ENCODE data around the gene ACTRT2.
A peak's percentile ranks its signal among the peaks of the same experiment; 100 is the strongest.

The ACTRT2 gene

GRCh38 chr1:3033040-3033789 lies 11.9 kb downstream of the ACTRT2 start:
- peak in 2 of 5 donors; percentile 29 to 33 for DNase-seq

DNA sequence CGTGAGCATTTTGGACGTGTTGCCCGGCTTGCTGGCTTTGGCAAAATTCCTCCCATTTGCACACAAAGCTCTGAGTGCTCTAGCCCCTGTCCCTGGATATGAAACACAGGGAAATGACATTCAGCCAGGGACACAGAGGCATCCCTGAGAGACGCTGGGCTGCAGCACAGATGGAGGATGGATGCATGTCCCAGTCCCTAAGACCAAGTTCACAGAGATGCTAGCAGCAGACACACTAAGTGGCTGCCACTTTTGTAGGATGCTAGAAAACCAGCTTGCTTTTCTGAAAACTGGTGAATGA lies 12.5 kb downstream of the ACTRT2 start:
- DNase-seq, result no peak

DNA sequence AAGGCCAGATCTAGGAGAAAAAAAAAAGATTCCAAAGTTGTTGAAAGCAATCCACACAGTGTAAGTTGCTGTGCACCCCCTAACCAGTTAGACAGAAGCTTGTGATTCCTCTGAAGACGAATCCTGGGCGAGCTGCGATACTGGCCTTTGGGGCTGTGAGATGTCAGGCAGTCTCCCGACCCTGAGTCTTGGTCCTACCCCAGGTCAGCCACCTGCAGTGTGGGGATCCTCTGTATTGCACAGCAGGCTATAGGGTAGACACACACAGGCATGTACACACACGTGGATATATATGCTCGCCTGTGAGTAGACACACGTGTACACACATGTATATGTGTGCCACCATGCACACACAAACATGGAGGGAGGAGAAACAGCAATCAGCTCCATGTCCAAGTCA lies 12.9 kb downstream of the ACTRT2 start:
- DNase-seq, result no peak

- DNase-seq, result no peak
Observed at GRCh38 chr1:3034728-3035562, 13.7 kb downstream of the ACTRT2 start.

GRCh38 chr1:3035563-3036446 lies 14.5 kb downstream of the ACTRT2 start:
- no peak for DNase-seq

DNA sequence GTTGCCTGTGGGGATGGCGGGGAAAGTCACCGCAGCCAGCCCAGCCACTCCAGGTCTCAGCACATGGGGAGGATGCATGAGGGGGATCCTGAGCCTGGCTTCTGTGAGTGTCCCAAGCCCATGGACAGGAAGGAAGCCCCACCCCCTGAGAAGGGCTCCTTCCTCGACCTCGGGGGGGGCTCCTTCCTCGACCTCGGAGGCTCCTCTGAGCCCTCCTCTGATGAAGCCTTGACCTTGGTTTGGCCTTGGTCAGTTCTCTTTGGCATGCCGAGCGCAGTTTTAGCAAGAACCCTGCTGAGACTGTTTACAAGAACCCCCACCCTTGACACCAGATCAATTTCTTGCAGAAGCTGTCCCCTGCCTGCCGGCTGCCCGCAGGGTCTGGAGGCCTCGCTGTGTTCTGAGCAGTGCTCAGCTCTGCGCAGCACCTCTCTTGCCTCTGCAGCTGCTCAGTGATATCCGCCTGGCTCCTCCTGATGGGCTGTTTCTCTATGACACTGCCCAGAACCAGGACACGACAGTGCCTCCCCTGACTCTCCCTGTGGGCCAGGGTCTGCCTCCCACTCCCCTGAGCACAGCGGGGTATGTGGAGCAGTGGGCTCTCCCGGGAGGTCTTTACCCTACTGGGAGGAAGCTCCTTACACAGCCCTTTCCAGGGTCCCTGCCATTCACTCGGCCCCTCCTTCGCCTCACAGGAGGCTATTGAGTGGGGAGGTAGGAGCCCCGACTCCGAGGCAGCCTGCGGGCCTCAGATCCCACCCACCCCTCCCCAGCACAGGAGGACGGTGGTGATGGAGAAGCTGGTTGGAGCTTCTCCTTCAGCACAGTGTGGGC lies 15.4 kb downstream of the ACTRT2 start:
- no peak for DNase-seq

DNA sequence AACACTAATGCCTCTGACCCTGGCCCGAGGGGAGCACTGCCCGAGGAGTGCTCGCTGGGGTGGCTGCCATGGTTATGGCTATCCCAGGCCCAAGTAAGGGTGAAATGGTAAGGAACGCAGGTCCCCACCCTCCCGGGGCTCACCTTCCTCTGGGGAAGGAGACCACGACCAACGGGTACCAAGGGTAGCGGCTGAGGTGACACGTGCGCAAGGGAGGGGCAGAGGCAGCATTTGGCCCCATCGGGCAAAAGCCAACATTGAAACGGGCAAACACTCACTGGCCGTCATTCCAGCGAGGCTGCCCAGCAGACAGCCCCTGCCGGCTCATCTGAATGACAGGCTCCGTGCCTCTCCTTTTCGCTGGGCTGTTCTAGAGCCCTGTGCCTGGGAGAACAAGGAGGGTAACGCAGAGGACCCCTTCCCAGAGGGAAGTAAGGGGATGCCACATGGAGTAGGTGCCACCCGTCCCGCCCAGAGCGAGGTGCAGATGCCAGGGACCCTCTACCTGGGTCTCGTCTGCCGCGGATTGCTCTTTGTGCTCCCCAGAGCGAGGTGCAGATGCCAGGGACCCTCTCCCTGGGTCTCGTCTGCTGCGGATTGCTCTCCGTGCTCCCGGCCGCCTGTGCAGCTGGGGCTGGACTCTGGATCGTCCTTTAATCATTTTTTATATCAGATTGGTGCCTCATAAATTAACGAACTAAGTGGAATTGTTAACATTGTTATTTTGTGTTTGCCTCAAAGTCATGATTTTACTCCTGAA lies 16.2 kb downstream of the ACTRT2 start:
- DNase-seq, result no peak

DNA sequence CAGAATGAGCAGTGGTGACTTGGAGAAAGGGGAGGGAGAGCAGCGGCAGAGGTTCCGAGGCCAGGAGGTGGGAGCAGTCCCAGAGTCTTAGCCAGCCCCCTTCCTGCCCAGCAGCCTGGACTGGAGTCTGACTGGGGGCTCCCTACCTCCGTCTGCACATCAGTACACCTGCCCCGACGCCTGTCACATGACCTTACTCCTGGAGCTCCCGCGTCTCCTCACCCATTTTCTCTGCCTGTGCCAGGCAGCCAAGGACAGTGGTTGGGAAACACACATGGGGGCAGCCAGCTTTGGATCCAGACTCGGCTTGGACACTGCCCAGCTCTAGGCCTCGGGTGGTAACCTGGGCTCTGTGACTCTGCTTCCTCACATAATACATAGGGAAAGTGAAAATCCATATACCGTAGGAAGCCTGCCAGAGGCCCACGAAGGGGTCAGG lies 16.9 kb downstream of the ACTRT2 start:
- DNase-seq, result no peak

- no peak for DNase-seq
Observed at GRCh38 chr1:3038571-3039181, 17.4 kb downstream of the ACTRT2 start.

DNA sequence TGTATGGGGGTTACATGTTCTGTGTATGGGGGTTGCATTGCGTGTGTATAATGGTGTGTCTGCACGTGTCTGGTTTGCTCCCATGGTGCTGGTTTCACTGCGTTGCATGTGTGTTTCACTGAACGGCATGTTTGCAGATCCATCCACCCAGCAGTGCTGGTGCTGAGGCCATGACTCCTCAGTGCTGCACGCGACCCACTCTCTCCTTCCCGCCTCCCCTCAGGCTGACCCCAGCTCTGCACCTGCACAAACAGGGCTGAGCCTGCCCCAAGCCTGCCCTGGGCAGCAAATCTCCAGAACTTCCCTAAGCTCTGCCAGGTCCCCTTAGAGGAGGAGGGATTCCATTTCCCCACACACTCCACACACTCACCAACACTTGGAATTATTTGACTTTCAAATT lies 18.7 kb downstream of the ACTRT2 start:
- no peak for DNase-seq

GRCh38 chr1:3042481-3042880 lies 21.2 kb downstream of the ACTRT2 start:
- no peak for DNase-seq

GRCh38 chr1:3049164-3049563 lies 27.9 kb downstream of the ACTRT2 start:
- DNase-seq, result no peak

- DNase-seq, result no peak
Observed at GRCh38 chr1:3049905-3050304, 28.6 kb downstream of the ACTRT2 start.

GRCh38 chr1:3050603-3051002 lies 29.3 kb downstream of the ACTRT2 start:
- no peak for DNase-seq

- DNase-seq, result no peak
Observed at GRCh38 chr1:3051270-3052268, 30.3 kb downstream of the ACTRT2 start.

GRCh38 chr1:3052501-3052900 lies 31.2 kb downstream of the ACTRT2 start:
- DNase-seq, result no peak

GRCh38 chr1:3053366-3053980 lies 32.2 kb downstream of the ACTRT2 start:
- DNase-seq, result no peak

DNA sequence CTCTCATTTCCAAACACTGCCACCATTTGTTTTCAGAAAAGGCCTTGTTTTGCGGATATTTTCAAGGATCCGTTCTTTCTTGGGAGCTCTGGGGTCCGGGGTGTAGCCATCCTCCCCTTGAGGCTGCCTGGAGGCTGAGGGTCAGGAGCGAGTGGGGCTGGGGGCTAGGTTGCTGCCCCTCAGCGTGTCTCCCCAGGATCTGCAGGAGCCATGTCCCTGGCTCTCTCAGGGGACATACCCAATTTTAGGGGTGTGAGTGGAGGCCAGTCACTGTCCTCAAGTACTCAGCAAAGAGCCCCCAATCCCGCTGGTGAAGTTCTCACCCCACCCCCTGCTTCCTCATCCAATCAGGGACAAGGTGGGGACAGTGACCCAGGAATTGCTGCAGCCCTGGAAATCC lies 32.7 kb downstream of the ACTRT2 start:
- no peak for DNase-seq

GRCh38 chr1:3054474-3054873 lies 33.2 kb downstream of the ACTRT2 start:
- DNase-seq, result no peak
